OCI-LY7 (cell line): ENCODE data around the gene WLS. TPM values are rescaled to one million over a fixed set of nuclear protein-coding genes. Genes with fewer than 3 reads are reported as not detected.

Experiments
- BruUV-seq: library from RNA; stranded (reverse); fragments of 400-500 nt; replicated peaks from 2 replicates; lab custom pipeline; 2021; lab: Mats Ljungman, UMichigan
- CTCF ChIA-PET: fragments of 300-600 bp; sonication (Branson Sonifier 250); formaldehyde crosslinking; loops from one replicate; lab custom pipeline; 2022; ENCODE audit warnings: antibody characterized with exemption; ENCODE audit not compliant: unreplicated experiment; lab: Charles Lee
- POLR2A ChIA-PET: fragments of 300-600 bp; sonication (Branson Sonifier 250); formaldehyde crosslinking; loops from one replicate; lab custom pipeline; 2022; ENCODE audit warnings: antibody characterized with exemption; lab: Charles Lee
- DNase-seq: peaks from one replicate; pipeline ENCODE4 v3.0.0-alpha.2; 2015; ENCODE audit warnings: low spot score
- H2AFZ ChIP-seq: fragments of 200-600 bp; sonication (generic), shearing (Covaris generic); 2 replicates; pipeline ENCODE4 v1.6.1; 2014; ENCODE audit warnings: mild to moderate bottlenecking, antibody characterized with exemption, low read length, moderate library complexity
- H3K27ac ChIP-seq: fragments of 200-600 bp; sonication (generic); 2 replicates; pipeline ENCODE4 v1.5.1; 2014; ENCODE audit warnings: mixed run types, low read depth, mild to moderate bottlenecking, moderate library complexity, low read length, inconsistent platforms; ENCODE audit not compliant: poor library complexity, severe bottlenecking
- H3K36me3 ChIP-seq: fragments of 200-600 bp; sonication (generic); 2 replicates; pipeline ENCODE4 v1.6.1; 2014; ENCODE audit warnings: mild to moderate bottlenecking, antibody characterized with exemption, low read length, moderate library complexity, mixed read lengths; ENCODE audit not compliant: insufficient read depth
- H3K4me1 ChIP-seq: fragments of 200-600 bp; sonication (generic); 2 replicates; pipeline ENCODE4 v1.5.1; 2014; ENCODE audit warnings: mild to moderate bottlenecking, low read length; ENCODE audit not compliant: insufficient read depth, poor library complexity, severe bottlenecking
- H3K4me2 ChIP-seq: fragments of 200-600 bp; sonication (generic); 2 replicates; pipeline ENCODE4 v1.6.1; 2014; ENCODE audit warnings: mild to moderate bottlenecking, low read length
- H3K4me3 ChIP-seq: fragments of 200-600 bp; sonication (generic); 2 replicates; pipeline ENCODE4 v1.5.1; 2014; ENCODE audit warnings: mild to moderate bottlenecking, low read depth, low read length; ENCODE audit not compliant: poor library complexity, severe bottlenecking
- H3K79me2 ChIP-seq: fragments of 200-600 bp; sonication (generic); 2 replicates; pipeline ENCODE4 v1.6.1; 2016; ENCODE audit warnings: low read depth, mild to moderate bottlenecking, low read length, moderate library complexity, mixed read lengths; ENCODE audit not compliant: insufficient read depth
- H3K9me2 ChIP-seq: fragments of 200-600 bp; sonication (generic); 2 replicates; pipeline ENCODE4 v1.6.1; 2016; ENCODE audit warnings: mild to moderate bottlenecking, low read length, mixed read lengths; ENCODE audit not compliant: insufficient read depth
- H3K9me3 ChIP-seq: fragments of 200-600 bp; sonication (generic); 2 replicates; pipeline ENCODE4 v1.6.1; 2014; ENCODE audit warnings: mild to moderate bottlenecking, mixed run types, low read length, mixed read lengths
- H4K20me1 ChIP-seq: fragments of 200-600 bp; sonication (generic); 2 replicates; pipeline ENCODE4 v1.6.1; 2014; ENCODE audit warnings: mild to moderate bottlenecking, antibody characterized with exemption, low read length, moderate library complexity, mixed read lengths; ENCODE audit not compliant: insufficient read depth
- EZH2phosphoT487 ChIP-seq: fragments of 200-600 bp; sonication (generic); IDR thresholded peaks from 2 replicates; pipeline ENCODE4 v1.6.1; 2018; ENCODE audit warnings: low read depth, borderline replicate concordance, mild to moderate bottlenecking, mixed run types, antibody characterized with exemption, low read length, moderate library complexity, mixed read lengths
- intact Hi-C: fragments of 100-400 bp; cut with micrococcal nuclease; formaldehyde crosslinking; loops from one replicate; pipeline ENCODE4 v1.10.0; 2022; ENCODE audit not compliant: unreplicated experiment
- total RNA-seq, 2 experiments: library from RNA; depleted of rRNA in 1 of 2; stranded (reverse); fragments of >200 nt in 1 of 2; shearing (Covaris generic) in 1 of 2; gene quantifications; 2 replicates each; pipeline ENCODE4 v1.2.3, GENCODE V29; 2014 to 2022
- TF ChIP-seq, protein P1 (sequence below): fragments of 200-600 bp; sonication (generic); conservative IDR thresholded peaks from 2 replicates; pipeline ENCODE4 v1.5.1; 2014; ENCODE audit warnings: mild to moderate bottlenecking, antibody characterized with exemption, low read length, moderate library complexity, mixed read lengths

WLS gene
- total RNA-seq, 2 experiments from 2014 or later = not detected

DNA sequence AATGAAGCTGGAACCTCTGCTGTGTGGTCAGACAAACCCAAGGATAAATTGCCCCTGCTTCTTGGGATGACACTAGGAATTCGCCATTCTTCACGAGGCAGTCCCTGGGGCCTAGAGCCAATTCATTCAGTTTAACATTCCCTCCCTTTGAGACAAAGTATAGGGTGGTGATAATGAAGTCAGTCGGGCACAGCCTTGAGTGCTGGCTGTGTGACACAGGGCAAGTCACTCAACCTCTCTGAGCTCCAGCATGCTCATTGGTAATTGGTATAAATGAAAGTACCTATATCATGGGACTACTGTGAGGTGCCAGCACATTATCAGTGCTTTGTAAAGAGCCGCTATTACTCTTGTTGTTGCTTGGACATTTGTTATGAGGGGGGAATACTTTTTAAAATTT is 117.0 kb downstream of the WLS start:
- Histone ChIP-seq H3K9me3 (no peaks in the 10 kb centered on the region), H3K27ac (no peak overlapping the region), H3K79me2 (no peaks in the 10 kb centered on the region), H3K9me2 (no peaks in the 10 kb centered on the region), H4K20me1 (no peaks in the 10 kb centered on the region), H2AFZ (no peak overlapping the region), H3K4me2 (no peak overlapping the region), H3K4me3 (no peak overlapping the region), H3K4me1 (no peaks in the 10 kb centered on the region), H3K36me3 (no peaks in the 10 kb centered on the region)
- POLR2A ChIA-PET = interaction anchor here (0.6 to 1.2 kb wide), 2 partner anchors 12 to 77 kb away, joined by 3 read pairs; no protein-coding TSS in a partner anchor
- CTCF ChIA-PET = interaction anchor here (0.6 to 1.0 kb wide), 2 partner anchors 227 to 545 kb away, joined by 4 to 5 read pairs; no protein-coding TSS in a partner anchor
- BruUV-seq = no TSS peak
- TF ChIP-seq, protein P1, sequence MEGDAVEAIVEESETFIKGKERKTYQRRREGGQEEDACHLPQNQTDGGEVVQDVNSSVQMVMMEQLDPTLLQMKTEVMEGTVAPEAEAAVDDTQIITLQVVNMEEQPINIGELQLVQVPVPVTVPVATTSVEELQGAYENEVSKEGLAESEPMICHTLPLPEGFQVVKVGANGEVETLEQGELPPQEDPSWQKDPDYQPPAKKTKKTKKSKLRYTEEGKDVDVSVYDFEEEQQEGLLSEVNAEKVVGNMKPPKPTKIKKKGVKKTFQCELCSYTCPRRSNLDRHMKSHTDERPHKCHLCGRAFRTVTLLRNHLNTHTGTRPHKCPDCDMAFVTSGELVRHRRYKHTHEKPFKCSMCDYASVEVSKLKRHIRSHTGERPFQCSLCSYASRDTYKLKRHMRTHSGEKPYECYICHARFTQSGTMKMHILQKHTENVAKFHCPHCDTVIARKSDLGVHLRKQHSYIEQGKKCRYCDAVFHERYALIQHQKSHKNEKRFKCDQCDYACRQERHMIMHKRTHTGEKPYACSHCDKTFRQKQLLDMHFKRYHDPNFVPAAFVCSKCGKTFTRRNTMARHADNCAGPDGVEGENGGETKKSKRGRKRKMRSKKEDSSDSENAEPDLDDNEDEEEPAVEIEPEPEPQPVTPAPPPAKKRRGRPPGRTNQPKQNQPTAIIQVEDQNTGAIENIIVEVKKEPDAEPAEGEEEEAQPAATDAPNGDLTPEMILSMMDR = no peak
- TF ChIP-seq EZH2phosphoT487 = no peak
- no peak for DNase-seq
- intact Hi-C loops = loop anchor here (5.0 kb wide), 1 partner anchor 348 kb away; no protein-coding TSS in a partner anchor

DNA sequence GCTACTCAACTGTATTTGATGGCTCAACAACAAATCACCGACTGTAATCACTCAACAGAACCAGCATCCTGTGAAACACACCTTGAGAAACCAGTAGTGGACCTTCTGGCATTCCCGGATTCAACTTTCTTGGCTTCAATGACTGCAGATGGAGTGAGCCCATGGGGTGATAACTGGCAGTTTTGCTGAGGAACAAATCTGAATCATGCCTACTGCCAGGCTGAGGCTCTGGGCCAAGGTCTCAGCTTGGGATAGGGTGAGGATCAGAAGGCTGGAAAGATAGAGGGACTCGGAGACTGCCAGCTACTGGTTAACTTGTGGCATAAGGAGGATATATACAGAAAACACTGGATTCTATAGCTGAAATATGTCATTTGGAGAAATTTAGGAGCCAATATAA is 118.4 kb downstream of the WLS start:
- ChIA-PET POLR2A (interaction anchor here (0.6 kb wide), 1 partner anchor 56 kb away, joined by 7 read pairs; no protein-coding TSS in a partner anchor), CTCF (no interaction called here)
- no peaks in the 10 kb centered on the region for H3K36me3 ChIP-seq
- no peak overlapping the region for H3K4me2 ChIP-seq
- H3K4me3 ChIP-seq = no peak overlapping the region
- H2AFZ ChIP-seq = no peak overlapping the region
- no peak for TF ChIP-seq EZH2phosphoT487
- TF ChIP-seq, protein P1 = no peak
- no peaks in the 10 kb centered on the region for H3K79me2 ChIP-seq
- intact Hi-C loops = no loop called here
- no peaks in the 10 kb centered on the region for H3K9me3 ChIP-seq
- no peak for DNase-seq
- H3K27ac ChIP-seq = no peak overlapping the region
- no peaks in the 10 kb centered on the region for H4K20me1 ChIP-seq
- H3K9me2 ChIP-seq = no peaks in the 10 kb centered on the region
- H3K4me1 ChIP-seq = no peaks in the 10 kb centered on the region
- BruUV-seq = no TSS peak

DNA sequence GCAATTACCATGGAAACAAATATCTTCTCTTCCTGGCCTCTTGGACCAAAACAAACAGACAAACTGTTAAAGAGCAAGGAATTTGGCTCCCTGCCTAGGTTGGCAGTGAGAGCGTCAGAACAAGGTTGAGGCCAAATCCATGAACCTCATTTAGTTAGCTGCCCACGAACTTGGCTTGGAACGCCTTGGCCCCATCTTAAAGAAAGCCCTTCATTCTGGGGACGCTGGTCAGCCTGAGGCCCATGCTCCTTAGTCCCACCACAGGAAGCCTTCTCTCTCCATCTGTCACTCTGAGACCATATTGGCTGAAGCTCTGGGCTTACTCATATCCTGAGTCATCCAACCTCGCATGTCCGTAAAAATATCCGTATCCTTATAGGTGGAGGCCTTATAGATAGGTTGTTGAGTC is 119.5 kb downstream of the WLS start:
- intact Hi-C loops = no loop called here

More for the DNA sequence above, 119.5 kb downstream of the WLS start:
- Histone ChIP-seq H3K9me3 (no peaks in the 10 kb centered on the region), H4K20me1 (no peaks in the 10 kb centered on the region), H3K79me2 (no peaks in the 10 kb centered on the region), H3K4me3 (no peak overlapping the region), H2AFZ (no peak overlapping the region), H3K36me3 (no peaks in the 10 kb centered on the region), H3K27ac (no peak overlapping the region), H3K4me1 (no peaks in the 10 kb centered on the region), H3K4me2 (no peak overlapping the region), H3K9me2 (no peaks in the 10 kb centered on the region)
- POLR2A ChIA-PET = no interaction called here
- TF ChIP-seq EZH2phosphoT487 = no peak
- TF ChIP-seq, protein P1 = no peak
- DNase-seq = no peak
- no TSS peak for BruUV-seq
- CTCF ChIA-PET = no interaction called here
